CD4-positive, alpha-beta T cell treated with Interleukin-10 for 1 hour (primary cell): ENCODE data around the gene SLC6A11.

Experiments
- DNase-seq: peaks from one replicate; pipeline ENCODE4 v3.0.0-alpha.2; 2020

The SLC6A11 gene

GRCh38 chr3:10984371-10984896, 168.4 kb downstream of the SLC6A11 start:
- DNase-seq = no peak

DNA sequence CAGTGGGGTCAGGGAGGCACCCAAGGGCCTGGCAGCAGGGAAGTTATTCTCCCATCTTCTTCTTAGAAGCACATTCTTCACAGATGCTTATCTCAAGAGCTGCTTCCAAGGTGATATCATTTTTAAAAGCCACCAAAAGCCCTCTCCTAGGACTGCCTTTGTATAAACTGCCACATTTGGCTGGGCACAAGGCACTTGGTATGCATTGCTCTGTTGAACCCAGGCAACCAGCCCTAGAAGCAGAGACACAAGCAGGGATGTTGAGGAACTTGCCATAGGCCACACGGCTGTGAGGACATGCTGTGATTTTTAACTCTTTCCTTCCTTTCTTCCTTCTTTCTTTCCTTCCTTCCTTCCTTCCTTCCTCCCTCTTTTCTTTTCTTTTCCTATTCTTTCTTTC, 169.2 kb downstream of the SLC6A11 start:
- no peak for DNase-seq

- no peak for DNase-seq
Measured at GRCh38 chr3:10986592-10986991, 170.6 kb downstream of the SLC6A11 start.

- DNase-seq = no peak
Measured at GRCh38 chr3:10988001-10988665, 172.1 kb downstream of the SLC6A11 start.

- DNase-seq = no peak
Measured at GRCh38 chr3:10988991-10989484, 173.0 kb downstream of the SLC6A11 start.
